Kidney epithelial cell (primary cell): ENCODE data around the gene SAV1. TPM values are rescaled to one million over a fixed set of nuclear protein-coding genes. Genes with fewer than 3 reads are reported as not detected.

Experiments used
- DNase-seq: peaks from one replicate; pipeline ENCODE4 v3.0.0-alpha.2; 2010; ENCODE audit warnings: low read depth
- H3K27me3 ChIP-seq: 2 replicates; pipeline ENCODE4 v1.6.0; 2011; ENCODE audit warnings: low read length; ENCODE audit not compliant: control insufficient read depth, insufficient read depth
- H3K36me3 ChIP-seq: 2 replicates; pipeline ENCODE4 v1.5.1; 2011; ENCODE audit warnings: low read length; ENCODE audit not compliant: control insufficient read depth, insufficient read depth
- H3K4me3 ChIP-seq: 2 replicates; pipeline ENCODE4 v1.5.1; 2011; ENCODE audit warnings: low read depth, mild to moderate bottlenecking, control low read depth, low read length
- total RNA-seq: library from RNA; depleted of rRNA; stranded (reverse); fragments of >200 nt; gene quantifications from 2 replicates; pipeline ENCODE4 v1.2.3, GENCODE V29; 2015
- TF ChIP-seq, protein P1 (sequence below): IDR thresholded peaks from 2 replicates; pipeline ENCODE4 v1.5.1; 2011; ENCODE audit warnings: mild to moderate bottlenecking, moderate library complexity, low read length, control low read depth, inconsistent platforms; ENCODE audit not compliant: insufficient read depth, poor library complexity, severe bottlenecking

SAV1 gene
- total RNA-seq, 1 donor from 2014 or later, result 31.1 TPM

DNA sequence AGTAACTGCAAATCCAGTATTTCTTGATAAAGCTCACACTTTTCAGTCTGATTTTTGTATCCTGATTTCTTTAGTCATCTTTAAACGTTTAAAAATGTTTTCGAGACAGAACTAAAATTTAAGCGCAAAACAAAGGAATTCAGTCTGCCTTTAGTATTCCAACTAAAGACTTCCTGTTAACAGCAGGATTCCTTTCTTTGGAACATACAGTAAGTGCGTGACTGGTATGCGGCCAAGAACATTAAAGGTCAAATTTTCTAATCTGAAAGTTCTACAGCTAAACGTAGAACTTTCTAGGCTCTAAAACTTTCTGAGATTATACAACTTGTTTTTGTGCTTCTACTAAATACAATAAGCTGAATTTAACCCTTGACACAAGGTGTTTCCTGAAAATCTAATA is 9.9 kb downstream of the SAV1 start:
- Histone ChIP-seq H3K36me3 (peaks cover 1% of the 10 kb centered on the region), H3K4me3 (no peak overlapping the region), H3K27me3 (no peaks in the 10 kb centered on the region)
- no peak for DNase-seq
- TF ChIP-seq, protein P1, sequence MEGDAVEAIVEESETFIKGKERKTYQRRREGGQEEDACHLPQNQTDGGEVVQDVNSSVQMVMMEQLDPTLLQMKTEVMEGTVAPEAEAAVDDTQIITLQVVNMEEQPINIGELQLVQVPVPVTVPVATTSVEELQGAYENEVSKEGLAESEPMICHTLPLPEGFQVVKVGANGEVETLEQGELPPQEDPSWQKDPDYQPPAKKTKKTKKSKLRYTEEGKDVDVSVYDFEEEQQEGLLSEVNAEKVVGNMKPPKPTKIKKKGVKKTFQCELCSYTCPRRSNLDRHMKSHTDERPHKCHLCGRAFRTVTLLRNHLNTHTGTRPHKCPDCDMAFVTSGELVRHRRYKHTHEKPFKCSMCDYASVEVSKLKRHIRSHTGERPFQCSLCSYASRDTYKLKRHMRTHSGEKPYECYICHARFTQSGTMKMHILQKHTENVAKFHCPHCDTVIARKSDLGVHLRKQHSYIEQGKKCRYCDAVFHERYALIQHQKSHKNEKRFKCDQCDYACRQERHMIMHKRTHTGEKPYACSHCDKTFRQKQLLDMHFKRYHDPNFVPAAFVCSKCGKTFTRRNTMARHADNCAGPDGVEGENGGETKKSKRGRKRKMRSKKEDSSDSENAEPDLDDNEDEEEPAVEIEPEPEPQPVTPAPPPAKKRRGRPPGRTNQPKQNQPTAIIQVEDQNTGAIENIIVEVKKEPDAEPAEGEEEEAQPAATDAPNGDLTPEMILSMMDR, result no peak

DNA sequence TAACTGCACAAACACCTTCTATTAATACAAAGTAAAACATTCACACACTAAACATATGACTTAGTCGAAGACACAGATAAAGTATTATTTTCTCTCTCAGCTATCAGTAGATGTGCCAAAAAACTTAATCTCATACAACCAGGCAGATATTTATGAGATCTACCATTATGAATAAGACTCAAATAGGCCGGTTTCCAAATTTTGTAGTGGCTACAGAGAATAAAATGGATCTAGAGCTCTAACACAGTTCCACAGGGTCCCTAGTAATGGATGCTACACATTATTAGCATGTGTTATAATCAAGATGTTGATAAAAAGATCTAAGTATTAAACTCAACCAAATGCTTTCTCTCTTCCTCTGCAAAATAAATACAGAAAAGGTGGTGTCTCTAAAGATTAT is 10.4 kb downstream of the SAV1 start:
- no peak for DNase-seq
- Histone ChIP-seq H3K36me3 (peaks cover 1% of the 10 kb centered on the region), H3K4me3 (no peak overlapping the region), H3K27me3 (no peaks in the 10 kb centered on the region)
- TF ChIP-seq, protein P1, result no peak

DNA sequence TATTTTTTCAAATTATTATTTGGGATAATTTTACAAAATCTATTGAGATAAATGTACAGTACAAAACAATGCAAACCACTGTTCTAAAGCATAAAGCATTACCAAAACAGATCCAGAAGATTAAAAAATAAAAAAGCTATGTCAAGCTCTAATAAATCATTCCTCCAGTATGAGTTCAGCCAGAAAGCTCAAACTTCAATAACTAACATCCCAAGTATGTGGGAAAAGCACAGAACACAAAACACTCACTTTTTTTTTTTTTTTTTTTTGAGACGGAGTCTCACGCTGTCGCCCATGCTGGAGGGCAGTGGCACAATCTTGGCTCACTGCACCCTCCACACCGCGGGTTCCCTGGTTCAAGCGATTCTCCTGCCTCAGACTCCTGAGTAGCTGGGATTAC is 11.3 kb downstream of the SAV1 start:
- TF ChIP-seq, protein P1, result no peak
- DNase-seq, result no peak
- no peaks in the 10 kb centered on the region for H3K27me3 ChIP-seq

DNA sequence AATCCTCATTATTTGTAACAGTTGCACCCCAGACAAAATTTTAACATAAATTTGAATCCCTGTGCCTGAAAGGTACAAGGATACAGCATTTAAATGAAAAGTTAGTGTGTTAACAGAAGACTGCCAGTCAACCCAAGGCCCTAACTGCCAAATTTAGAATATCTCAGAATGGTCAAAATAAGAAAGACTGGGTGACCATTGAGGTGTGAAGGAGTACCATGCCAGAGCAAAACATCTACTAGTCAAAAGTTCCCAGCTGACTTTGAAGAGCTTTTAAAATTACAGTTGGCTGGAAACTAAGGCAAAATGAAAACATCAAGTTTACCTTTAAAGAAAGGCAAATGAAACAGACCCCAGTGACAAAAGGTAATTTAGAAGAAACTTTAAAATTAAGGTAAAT is 18.4 kb downstream of the SAV1 start:
- H3K27me3 ChIP-seq, result no peaks in the 10 kb centered on the region
- DNase-seq, result no peak
- TF ChIP-seq, protein P1, result no peak
- no peaks in the 10 kb centered on the region for H3K36me3 ChIP-seq
- H3K4me3 ChIP-seq, result no peak overlapping the region

More for the DNA sequence above, 11.3 kb downstream of the SAV1 start:
- H3K4me3 ChIP-seq, result no peak overlapping the region
- peaks cover 1% of the 10 kb centered on the region for H3K36me3 ChIP-seq

DNA sequence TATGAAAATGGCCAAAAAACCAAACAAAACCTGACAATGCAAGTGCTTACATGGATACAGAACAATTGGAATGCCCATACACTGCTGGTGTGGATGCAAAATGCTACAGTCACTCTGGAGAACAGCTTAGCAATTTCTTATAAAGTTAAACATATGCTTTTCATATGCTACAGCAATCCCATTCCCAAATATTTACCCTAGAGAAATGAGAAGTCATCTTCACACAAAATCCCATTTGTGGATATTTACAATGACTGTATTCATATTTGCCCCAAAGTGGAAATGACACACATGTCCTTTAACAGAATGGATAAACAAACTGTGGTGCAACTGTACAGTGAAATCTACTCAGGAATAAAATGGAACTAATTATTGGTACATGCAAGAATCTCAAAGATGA is 20.4 kb downstream of the SAV1 start:
- TF ChIP-seq, protein P1, result no peak
- DNase-seq, result no peak
- Histone ChIP-seq H3K27me3 (no peaks in the 10 kb centered on the region), H3K36me3 (no peaks in the 10 kb centered on the region), H3K4me3 (no peak overlapping the region)

DNA sequence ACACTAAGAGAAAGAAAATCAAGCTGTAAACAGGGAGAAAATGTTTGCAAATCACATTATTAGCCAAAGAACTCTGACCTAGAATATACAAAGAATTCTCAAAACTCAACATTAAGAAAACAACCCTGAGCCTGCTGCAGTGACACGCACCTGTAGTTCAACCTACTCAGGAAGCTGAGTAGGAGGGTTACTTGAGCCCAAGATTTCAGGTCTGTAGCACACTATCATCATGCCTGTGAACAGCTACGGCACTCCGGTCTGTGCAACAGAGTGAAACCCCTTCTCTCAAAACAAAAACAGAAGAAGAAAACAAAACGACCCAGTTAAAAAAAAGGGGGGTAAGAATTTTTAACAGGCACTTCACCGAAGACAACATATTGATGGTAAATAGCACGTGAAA is 20.8 kb downstream of the SAV1 start:
- no peak for DNase-seq
- Histone ChIP-seq H3K36me3 (no peaks in the 10 kb centered on the region), H3K27me3 (no peaks in the 10 kb centered on the region), H3K4me3 (no peak overlapping the region)
- TF ChIP-seq, protein P1, result no peak
